Fibroblast of lung (primary cell): ENCODE measurements around the gene AFAP1. TPM values are rescaled to one million over a fixed set of nuclear protein-coding genes. Genes with fewer than 3 reads are reported as not detected.

Experiments
- DNase-seq, 2 donors: peaks; one replicate each; pipeline versions ENCODE4 v3.0.0 to v3.0.0-alpha.2; 2010; ENCODE audit warnings: low read depth in 2 of 2
- H2AFZ ChIP-seq: 2 replicates; pipeline ENCODE4 v1.5.1; 2012; ENCODE audit warnings: low read length, control low read depth, inconsistent platforms
- H3K27ac ChIP-seq: 2 replicates; pipeline ENCODE4 v1.5.1; 2011; ENCODE audit warnings: low read length, control low read depth; ENCODE audit not compliant: insufficient read depth
- H3K27me3 ChIP-seq: 2 replicates; pipeline ENCODE4 v1.5.1; 2011; ENCODE audit warnings: mild to moderate bottlenecking, low read length; ENCODE audit not compliant: control insufficient read depth, insufficient read depth
- H3K36me3 ChIP-seq: 2 replicates; pipeline ENCODE4 v1.5.1; 2011; ENCODE audit warnings: low read length; ENCODE audit not compliant: control insufficient read depth, insufficient read depth
- H3K4me1 ChIP-seq: 2 replicates; pipeline ENCODE4 v1.5.1; 2011; ENCODE audit warnings: low read length; ENCODE audit not compliant: control insufficient read depth, insufficient read depth; ENCODE audit errors: extremely low read depth
- H3K4me2 ChIP-seq: 2 replicates; pipeline ENCODE4 v1.5.1; 2011; ENCODE audit warnings: low read length, control low read depth; ENCODE audit not compliant: insufficient read depth; ENCODE audit errors: extremely low read depth
- H3K4me3 ChIP-seq, 4 experiments: fragments of 200-600 bp in 1 of 4; sonication (generic) in 1 of 4; replicated peaks in 1 of 4; 2 replicates each; pipeline ENCODE4 v1.5.1; 2011 to 2016; ENCODE audit warnings: low read length in 4 of 4, low read depth in 3 of 4, mild to moderate bottlenecking in 3 of 4, control low read depth in 2 of 4, inconsistent platforms in 1 of 4, mixed read lengths in 1 of 4; ENCODE audit not compliant: insufficient read depth in 1 of 4; ENCODE audit errors: control extremely low read depth in 1 of 4
- H3K79me2 ChIP-seq: 2 replicates; pipeline ENCODE4 v1.5.1; 2012; ENCODE audit warnings: mild to moderate bottlenecking, low read length, inconsistent platforms; ENCODE audit not compliant: control insufficient read depth, insufficient read depth
- H3K9ac ChIP-seq: 2 replicates; pipeline ENCODE4 v1.5.1; 2011; ENCODE audit warnings: mild to moderate bottlenecking, low read length, control low read depth; ENCODE audit not compliant: insufficient read depth
- H3K9me3 ChIP-seq: 2 replicates; pipeline ENCODE4 v1.5.1; 2012; ENCODE audit warnings: low read depth, low read length; ENCODE audit not compliant: control insufficient read depth, insufficient read depth
- H4K20me1 ChIP-seq: 2 replicates; pipeline ENCODE4 v1.5.1; 2011; ENCODE audit warnings: low read length; ENCODE audit not compliant: control insufficient read depth, insufficient read depth; ENCODE audit errors: extremely low read depth
- CTCF ChIP-seq, 2 donors: IDR thresholded peaks in 1 of 2; conservative IDR thresholded peaks in 1 of 2; 1 replicate in 1 of 2; 2 replicates in 1 of 2; pipeline ENCODE4 v1.5.1; 2011 to 2012; ENCODE audit warnings: low read length in 2 of 2, control low read depth in 1 of 2, inconsistent platforms in 1 of 2, low read depth in 1 of 2, mild to moderate bottlenecking in 1 of 2
- EZH2 ChIP-seq: IDR thresholded peaks from 2 replicates; pipeline ENCODE4 v1.5.1; 2012; ENCODE audit warnings: low read length, control low read depth, mild to moderate bottlenecking; ENCODE audit errors: missing control alignments
- polyA plus RNA-seq, 2 donors: library from polyadenylated mRNA; depleted of rRNA in 1 of 2; stranded (reverse) in 1 of 2; unstranded in 1 of 2; fragments of >200 nt; gene quantifications; 2 replicates each; pipeline ENCODE4 v1.2.1, GENCODE V29; 2011 to 2012; ENCODE audit warnings: missing spikeins in 1 of 2
- total RNA-seq: library from RNA; depleted of rRNA; stranded (reverse); fragments of >200 nt; gene quantifications from 2 replicates; pipeline ENCODE4 v1.2.1, GENCODE V29; 2014

The AFAP1 gene
- total and polyA plus RNA-seq, 2 donors (not counting 1 experiment from before 2014, with no cell fraction given), result 21.8 to 30.1 TPM

GRCh38 chr4:7956270-7956808, 16.7 kb upstream of the AFAP1 start:
- no peak overlapping the region for H3K27ac ChIP-seq

DNA sequence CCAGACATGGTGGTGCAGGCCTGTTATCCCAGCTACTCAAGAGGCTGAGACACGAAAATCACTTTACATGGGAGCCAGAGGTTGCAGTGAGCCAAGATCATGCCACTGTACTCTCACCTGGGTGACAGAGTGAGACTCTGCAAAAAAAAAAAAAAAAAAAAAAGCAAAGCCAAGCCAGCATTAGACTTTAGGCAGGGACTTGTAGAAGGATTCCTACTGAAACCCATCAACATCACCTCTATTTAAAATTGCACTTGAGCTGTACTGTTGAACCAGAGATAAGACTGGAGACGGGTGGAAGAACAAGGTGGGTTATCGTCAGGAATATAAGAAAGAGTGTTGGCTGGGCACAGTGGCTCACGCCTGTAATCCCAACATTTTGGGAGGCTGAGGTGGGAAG, 15.7 kb upstream of the AFAP1 start:
- Histone ChIP-seq H3K4me2 (no peak overlapping the region), H3K27me3 (no peaks in the 10 kb centered on the region), H3K79me2 (no peaks in the 10 kb centered on the region), H3K36me3 (no peaks in the 10 kb centered on the region), H4K20me1 (no peaks in the 10 kb centered on the region), H3K4me1 (peaks cover 10% of the 10 kb centered on the region), H3K27ac (no peak overlapping the region), H3K9ac (no peak overlapping the region), H2AFZ (no peak overlapping the region), H3K4me3 (no peak overlapping the region), H3K9me3 (no peaks in the 10 kb centered on the region)
- DNase-seq, result no peak
- TF ChIP-seq CTCF (conservative IDR thresholded peaks at IDR 0.05 in 1 of 2, IDR thresholded peaks at IDR 0.05 in 1 of 2; ENCODE audit: low read depth in 1 of 2, low read length in 2 of 2), result no peak

More at GRCh38 chr4:7956270-7956808, 16.7 kb upstream of the AFAP1 start:
- Histone ChIP-seq H2AFZ (peak overlapping the region; percentile 34), H3K79me2 (no peaks in the 10 kb centered on the region), H3K9ac (no peak overlapping the region), H3K4me2 (peak overlapping the region; percentile 6), H3K36me3 (no peaks in the 10 kb centered on the region), H3K4me1 (peaks cover 16% of the 10 kb centered on the region), H4K20me1 (no peaks in the 10 kb centered on the region), H3K4me3 (no peak overlapping the region), H3K9me3 (no peaks in the 10 kb centered on the region), H3K27me3 (no peaks in the 10 kb centered on the region)
- TF ChIP-seq EZH2 (no peak), CTCF (conservative IDR thresholded peaks at IDR 0.05 in 1 of 2, IDR thresholded peaks at IDR 0.05 in 1 of 2; ENCODE audit: low read depth in 1 of 2, low read length in 2 of 2) (no peak)
- DNase-seq, result peak; percentile 62 to 79

DNA sequence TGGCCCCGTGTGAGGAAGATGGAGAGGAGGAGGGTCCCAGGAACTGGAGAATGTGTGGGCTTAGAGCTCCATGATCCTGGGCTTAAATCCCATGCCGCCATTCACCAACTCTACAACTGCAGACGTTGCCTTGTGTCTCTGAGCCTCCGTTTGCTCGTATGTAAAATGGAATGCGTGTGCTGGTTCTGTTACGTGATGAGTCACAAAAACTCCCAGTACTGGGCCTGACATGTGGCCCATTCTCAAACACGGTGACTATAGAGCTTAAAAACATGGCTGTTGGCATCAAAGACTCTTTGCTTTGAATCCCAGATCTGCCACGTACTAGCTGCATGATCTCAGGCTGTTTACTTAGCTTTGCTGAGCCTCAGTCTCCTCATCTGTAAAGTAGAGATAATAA, 13.0 kb upstream of the AFAP1 start:
- TF ChIP-seq EZH2, result no peak
- TF ChIP-seq CTCF (conservative IDR thresholded peaks at IDR 0.05 in 1 of 2, IDR thresholded peaks at IDR 0.05 in 1 of 2; ENCODE audit: low read depth in 1 of 2, low read length in 2 of 2), result no peak
- Histone ChIP-seq H3K4me1 (peaks cover 6% of the 10 kb centered on the region), H3K79me2 (no peaks in the 10 kb centered on the region), H3K4me2 (no peak overlapping the region), H3K4me3 (no peak overlapping the region), H3K9me3 (no peaks in the 10 kb centered on the region), H3K36me3 (no peaks in the 10 kb centered on the region), H3K9ac (no peak overlapping the region), H3K27me3 (no peaks in the 10 kb centered on the region), H3K27ac (no peak overlapping the region), H2AFZ (no peak overlapping the region), H4K20me1 (no peaks in the 10 kb centered on the region)
- DNase-seq, result no peak
